ENCODE results near the gene BAIAP2L1. TPM values are rescaled to one million over a fixed set of nuclear protein-coding genes. Genes with fewer than 3 reads are reported as not detected.

The BAIAP2L1 gene
- total RNA-seq, 3 donors from 2014 or later (not counting 1 experiment from before 2014, with no cell fraction given): not detected

GRCh38 chr7:98329791-98330373, 71.0 kb downstream of the BAIAP2L1 start:
- H3K9me3 Mint-ChIP-seq: peaks cover 0 to 3% of the 10 kb centered on the region in 2 donors
- H3K4me3 Mint-ChIP-seq: no peak overlapping the region
- DNase-seq (no peak), ATAC-seq (no peak)
- no peak overlapping the region for H3K27ac ChIP-seq (ENCODE audit: low read length)
- no peak overlapping the region for H3K27ac Mint-ChIP-seq
- H3K27me3 ChIP-seq (ENCODE audit: control insufficient read depth, insufficient read depth, low read length): no peaks in the 10 kb centered on the region
- intact Hi-C loops (cut with micrococcal nuclease): no loop called here
- no peaks in the 10 kb centered on the region for H3K36me3 ChIP-seq (ENCODE audit: control insufficient read depth, insufficient read depth, low read length)
- H3K9me3 ChIP-seq (ENCODE audit: control insufficient read depth, insufficient read depth, low read length): no peaks in the 10 kb centered on the region
- TF ChIP-seq CTCF (IDR thresholded peaks at IDR 0.05): no peak
- no peaks in the 10 kb centered on the region for H3K4me1 ChIP-seq (ENCODE audit: control insufficient read depth, insufficient read depth, low read length)
- WGBS (ENCODE audit: insufficient coverage): 84% methylated on average over 8 of the region's 9 CpGs
- H3K27me3 Mint-ChIP-seq (ENCODE audit: low read depth in 2 of 2): peaks cover 8 to 9% of the 10 kb centered on the region in 2 donors
- H3K36me3 Mint-ChIP-seq: no peaks in the 10 kb centered on the region
- no peak overlapping the region for H3K4me3 ChIP-seq (ENCODE audit: low read length)
- no peaks in the 10 kb centered on the region for H3K4me1 Mint-ChIP-seq

- no peak for ATAC-seq
Measured at GRCh38 chr7:98329100-98329790, 71.6 kb downstream of the BAIAP2L1 start.

GRCh38 chr7:98324782-98325181, 76.1 kb downstream of the BAIAP2L1 start:
- 97% methylated on average over 6 of the region's 6 CpGs for WGBS (ENCODE audit: insufficient coverage)
- intact Hi-C loops (cut with micrococcal nuclease): no loop called here
- Mint-ChIP-seq H3K27ac (no peak overlapping the region), H3K4me1 (no peaks in the 10 kb centered on the region), H3K9me3 (no peaks in the 10 kb centered on the region), H3K27me3 (ENCODE audit: low read depth in 2 of 2) (peaks cover 6 to 16% of the 10 kb centered on the region in 2 donors), H3K4me3 (no peak overlapping the region), H3K36me3 (no peaks in the 10 kb centered on the region)
- no peak overlapping the region for H3K27ac ChIP-seq (ENCODE audit: low read length)
- no peak for TF ChIP-seq CTCF (IDR thresholded peaks at IDR 0.05)
- H3K27me3 ChIP-seq (ENCODE audit: control insufficient read depth, insufficient read depth, low read length): no peaks in the 10 kb centered on the region
- H3K4me3 ChIP-seq (ENCODE audit: low read length): no peak overlapping the region
- no peak for ATAC-seq
- DNase-seq: no peak
- H3K9me3 ChIP-seq (ENCODE audit: control insufficient read depth, insufficient read depth, low read length): no peaks in the 10 kb centered on the region
- H3K4me1 ChIP-seq (ENCODE audit: control insufficient read depth, insufficient read depth, low read length): no peaks in the 10 kb centered on the region
- H3K36me3 ChIP-seq (ENCODE audit: control insufficient read depth, insufficient read depth, low read length): no peaks in the 10 kb centered on the region

More at GRCh38 chr7:98329100-98329790, 71.6 kb downstream of the BAIAP2L1 start:
- Histone ChIP-seq H3K4me3 (ENCODE audit: low read length) (no peak overlapping the region), H3K9me3 (ENCODE audit: control insufficient read depth, insufficient read depth, low read length) (no peaks in the 10 kb centered on the region), H3K36me3 (ENCODE audit: control insufficient read depth, insufficient read depth, low read length) (no peaks in the 10 kb centered on the region), H3K27me3 (ENCODE audit: control insufficient read depth, insufficient read depth, low read length) (no peaks in the 10 kb centered on the region), H3K27ac (ENCODE audit: low read length) (no peak overlapping the region), H3K4me1 (ENCODE audit: control insufficient read depth, insufficient read depth, low read length) (no peaks in the 10 kb centered on the region)
- Mint-ChIP-seq H3K27ac (no peak overlapping the region), H3K4me1 (no peaks in the 10 kb centered on the region), H3K4me3 (no peak overlapping the region), H3K9me3 (peaks cover 0 to 3% of the 10 kb centered on the region in 2 donors), H3K36me3 (no peaks in the 10 kb centered on the region), H3K27me3 (ENCODE audit: low read depth in 2 of 2) (peaks cover 8 to 9% of the 10 kb centered on the region in 2 donors)
- 81% methylated on average over 14 of the region's 14 CpGs for WGBS (ENCODE audit: insufficient coverage)
- TF ChIP-seq CTCF (IDR thresholded peaks at IDR 0.05): no peak
- intact Hi-C loops (cut with micrococcal nuclease): no loop called here
- DNase-seq: no peak
